Activated T-helper 1 cell treated with anti-CD3 and anti-CD28 coated beads, Interleukin-12 subunit alpha, Interleukin-12 subunit beta, Interleukin-2, Interleukin-4 antibody, amounts not matched to agents 30 ng/mL and 10 ng/mL and 1 ng/mL, durations not matched to agents 14 hours and 24 hours and 36 hours (primary cell): ENCODE data around the gene RTN4RL1. TPM values are rescaled to one million over a fixed set of nuclear protein-coding genes. Genes with fewer than 3 reads are reported as not detected.

Experiments
- DNase-seq: peaks from one replicate; pipeline ENCODE4 v3.0.0; 2021; ENCODE audit warnings: low spot score
- H3K27ac Mint-ChIP-seq: one replicate; pipeline ENCODE4 v1.8.0; 2021; ENCODE audit warnings: mild to moderate bottlenecking, mixed read lengths
- H3K27me3 Mint-ChIP-seq: one replicate; pipeline ENCODE4 v1.8.0; 2022; ENCODE audit warnings: mild to moderate bottlenecking, moderate library complexity, mixed read lengths; ENCODE audit not compliant: insufficient read depth
- H3K36me3 Mint-ChIP-seq: one replicate; pipeline ENCODE4 v1.8.0; 2021; ENCODE audit warnings: low read depth, mixed read lengths
- H3K4me1 Mint-ChIP-seq: one replicate; pipeline ENCODE4 v1.8.0; 2021; ENCODE audit warnings: low read depth, mixed read lengths
- H3K4me3 Mint-ChIP-seq: one replicate; pipeline ENCODE4 v1.8.0; 2021; ENCODE audit warnings: mild to moderate bottlenecking, moderate library complexity, mixed read lengths
- H3K9me3 Mint-ChIP-seq: one replicate; pipeline ENCODE4 v1.8.0; 2021; ENCODE audit warnings: mixed read lengths
- intact Hi-C: fragments of 100-400 bp; cut with micrococcal nuclease; formaldehyde crosslinking; loops from one replicate; pipeline ENCODE4 v1.15.1; 2024
- total RNA-seq: library from RNA; stranded (reverse); gene quantifications from 2 replicates; pipeline ENCODE4 v1.2.3, GENCODE V29; 2022

The RTN4RL1 gene
- total RNA-seq, 1 donor from 2014 or later, result 1.0 TPM

DNA sequence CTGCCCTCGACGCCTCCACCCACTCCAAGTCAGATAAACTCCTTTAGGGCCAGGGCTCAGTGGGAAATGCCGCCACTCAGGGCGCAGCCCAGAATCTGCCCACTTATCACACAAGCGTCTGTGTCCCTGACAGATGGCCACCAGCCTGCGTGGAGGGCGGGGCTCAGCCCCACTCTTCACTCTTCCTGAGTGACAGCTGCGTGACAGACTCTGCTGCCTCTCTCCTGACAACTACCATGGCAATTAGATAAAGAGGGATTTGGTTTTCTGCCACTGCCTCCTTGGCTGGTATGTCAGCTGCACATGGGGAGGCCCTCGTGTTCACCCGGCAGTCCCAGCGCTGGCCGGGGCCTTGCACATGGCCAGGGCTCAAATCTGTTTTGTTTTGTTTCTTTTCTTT lies 96.2 kb downstream of the RTN4RL1 start:
- Mint-ChIP-seq H3K9me3 (no peaks in the 10 kb centered on the region), H3K4me1 (no peaks in the 10 kb centered on the region), H3K36me3 (no peaks in the 10 kb centered on the region), H3K27ac (no peak overlapping the region), H3K4me3 (no peak overlapping the region), H3K27me3 (no peaks in the 10 kb centered on the region)
- DNase-seq, result no peak
- intact Hi-C loops, result loop anchor here (10.0 kb wide), 1 partner anchor 46 kb away; no protein-coding TSS in a partner anchor

DNA sequence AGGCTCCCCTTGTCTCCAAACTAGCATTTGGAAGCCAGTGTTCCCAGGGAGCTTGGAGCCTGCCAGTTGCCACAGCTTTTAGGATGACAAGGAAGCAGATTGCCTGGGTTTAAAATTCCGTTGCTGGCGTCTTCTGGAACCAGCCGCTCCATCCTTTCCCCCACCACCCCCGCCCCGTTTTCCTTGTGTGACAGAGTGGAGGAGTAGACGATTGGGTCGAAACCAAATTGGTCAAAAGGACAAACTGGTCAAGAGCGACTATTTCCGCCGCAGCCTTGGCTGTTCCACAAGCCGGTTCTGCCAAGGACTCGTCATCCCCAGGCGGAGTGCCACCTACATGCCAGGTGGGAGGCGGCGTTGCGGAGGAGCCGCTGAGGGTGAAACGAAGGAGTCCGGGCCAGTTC lies 104.2 kb downstream of the RTN4RL1 start:
- Mint-ChIP-seq H3K9me3 (no peaks in the 10 kb centered on the region), H3K4me1 (no peaks in the 10 kb centered on the region), H3K27me3 (peaks cover 1% of the 10 kb centered on the region), H3K36me3 (no peaks in the 10 kb centered on the region), H3K4me3 (no peak overlapping the region), H3K27ac (no peak overlapping the region)
- intact Hi-C loops, result loop anchor here (10.0 kb wide), 1 partner anchor 54 kb away; no protein-coding TSS in a partner anchor
- no peak for DNase-seq

DNA sequence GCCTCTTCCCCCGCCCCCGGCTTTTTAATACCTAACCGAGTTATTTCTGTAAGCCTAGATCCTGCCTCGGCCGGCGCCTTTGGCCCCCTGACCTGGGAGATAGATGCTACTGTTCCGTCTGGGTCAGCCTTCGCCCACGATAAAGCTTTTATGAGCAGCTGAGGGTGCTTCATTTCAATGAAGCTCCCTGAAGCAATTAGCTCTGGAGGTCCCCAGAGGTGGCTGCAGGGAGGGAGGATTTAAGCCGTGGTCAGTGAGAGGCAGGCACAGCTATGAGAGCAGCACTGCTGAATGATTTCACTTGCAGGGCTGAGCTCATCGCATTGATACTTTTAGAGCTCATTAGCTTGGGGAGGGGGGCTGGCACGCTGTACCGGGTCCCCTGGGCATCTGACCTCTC lies 105.9 kb downstream of the RTN4RL1 start:
- intact Hi-C loops, result no loop called here

DNA sequence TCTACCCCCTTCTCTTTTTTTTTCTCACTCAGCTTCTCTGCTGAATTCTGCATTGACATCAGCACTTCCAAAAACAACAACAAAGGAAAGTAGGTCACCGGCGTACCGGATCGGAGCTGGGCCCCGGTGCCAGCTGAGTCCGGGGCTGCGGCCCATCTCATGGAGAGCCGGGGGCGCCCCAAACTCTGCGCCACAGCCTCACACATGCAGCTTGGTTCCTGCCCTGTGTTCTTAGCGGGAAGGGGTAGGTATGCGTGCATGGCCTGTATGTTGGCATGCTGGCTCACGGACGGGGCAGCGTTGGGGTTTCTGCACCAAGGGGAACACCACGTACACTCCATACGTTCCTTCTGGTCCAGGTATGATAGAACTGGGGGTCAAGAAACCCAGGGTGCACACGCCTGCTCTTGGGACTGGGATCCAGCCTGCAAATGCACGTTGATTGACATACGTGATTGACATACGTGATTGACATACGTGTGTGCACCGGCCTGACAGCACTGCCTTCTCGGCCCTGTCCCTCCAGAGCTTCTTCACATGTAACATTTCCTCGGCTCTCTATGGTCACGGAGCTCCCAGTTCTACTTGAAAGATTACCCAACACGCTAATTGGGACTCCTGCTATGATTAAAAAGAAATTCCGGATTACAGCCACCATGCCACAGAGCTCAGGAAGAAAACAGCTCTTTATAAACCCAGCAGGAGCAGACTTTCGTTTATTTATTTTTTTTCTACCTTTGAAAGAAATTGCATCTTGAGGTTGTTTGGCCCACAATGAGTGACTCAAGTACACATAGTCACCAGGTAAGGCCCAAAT lies 106.6 kb downstream of the RTN4RL1 start:
- Mint-ChIP-seq H3K27ac (no peak overlapping the region), H3K4me1 (no peaks in the 10 kb centered on the region), H3K4me3 (no peak overlapping the region), H3K9me3 (no peaks in the 10 kb centered on the region), H3K36me3 (no peaks in the 10 kb centered on the region), H3K27me3 (peaks cover 7% of the 10 kb centered on the region)
- intact Hi-C loops, result no loop called here
- no peak for DNase-seq

More for the DNA sequence above, 105.9 kb downstream of the RTN4RL1 start:
- H3K36me3 Mint-ChIP-seq, result no peaks in the 10 kb centered on the region
- H3K27me3 Mint-ChIP-seq, result peaks cover 7% of the 10 kb centered on the region
- no peak overlapping the region for H3K4me3 Mint-ChIP-seq
- H3K9me3 Mint-ChIP-seq, result no peaks in the 10 kb centered on the region
- no peak overlapping the region for H3K27ac Mint-ChIP-seq
- no peak for DNase-seq
- H3K4me1 Mint-ChIP-seq, result no peaks in the 10 kb centered on the region

DNA sequence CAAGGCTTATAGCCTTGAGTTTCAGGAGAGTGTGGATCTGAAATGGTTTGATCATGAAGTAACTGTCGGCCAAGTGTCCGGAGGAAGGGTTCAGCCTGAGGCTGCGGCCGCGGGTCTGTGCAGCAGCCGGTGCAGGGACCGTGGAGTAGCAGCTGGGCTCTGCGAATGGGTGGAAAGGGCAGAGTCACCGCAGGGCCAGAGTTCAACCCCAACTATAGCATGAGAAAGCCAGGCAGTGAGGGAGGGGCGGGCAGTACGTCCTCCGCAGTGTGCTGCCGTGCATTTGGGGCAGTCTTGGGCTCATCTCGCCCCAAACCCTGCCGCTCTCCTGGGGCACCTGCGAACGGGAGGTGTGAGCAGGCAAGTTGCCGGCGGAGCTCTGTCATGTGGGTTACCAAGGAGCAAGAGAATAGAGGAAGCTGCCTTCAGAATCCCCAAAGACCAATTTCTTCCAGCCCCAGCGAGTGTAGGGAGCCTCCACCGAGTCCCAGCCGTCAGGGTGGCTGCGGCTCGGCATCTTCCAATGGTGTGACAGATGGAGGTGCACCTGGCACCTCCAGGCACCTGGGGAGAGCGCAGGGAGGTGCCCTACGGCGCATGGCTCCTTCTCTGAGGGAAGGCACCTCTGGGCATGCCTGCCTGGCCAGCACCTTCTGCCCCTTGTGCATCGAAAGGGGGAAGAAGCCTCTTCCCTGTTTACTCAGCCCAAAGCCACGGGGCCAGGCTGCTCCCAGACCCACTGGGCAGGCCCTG lies 108.0 kb downstream of the RTN4RL1 start:
- DNase-seq, result no peak
- Mint-ChIP-seq H3K9me3 (no peaks in the 10 kb centered on the region), H3K27me3 (peaks cover 12% of the 10 kb centered on the region), H3K4me1 (no peaks in the 10 kb centered on the region), H3K36me3 (no peaks in the 10 kb centered on the region), H3K27ac (no peak overlapping the region), H3K4me3 (no peak overlapping the region)
- intact Hi-C loops, result no loop called here

DNA sequence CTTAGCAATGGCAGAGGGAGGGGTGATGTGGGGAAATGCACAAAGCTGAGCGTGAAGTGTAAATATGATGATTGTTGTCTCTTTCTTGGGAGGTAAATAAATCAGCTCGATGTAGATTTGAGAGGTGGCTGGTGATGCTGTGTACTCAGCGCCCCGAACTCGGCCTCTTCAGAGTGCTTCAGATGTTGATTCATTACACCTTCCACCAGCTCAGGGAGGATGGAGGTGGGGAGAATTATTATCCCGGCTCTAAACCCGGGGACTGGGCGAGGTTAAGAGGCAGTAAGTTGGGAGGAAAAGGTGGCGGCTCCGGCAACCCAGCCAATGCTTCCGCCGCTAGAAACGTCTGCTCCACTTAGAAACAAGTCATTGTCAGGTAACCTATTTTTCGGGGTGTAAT lies 108.8 kb downstream of the RTN4RL1 start:
- Mint-ChIP-seq H3K36me3 (no peaks in the 10 kb centered on the region), H3K9me3 (no peaks in the 10 kb centered on the region)

DNA sequence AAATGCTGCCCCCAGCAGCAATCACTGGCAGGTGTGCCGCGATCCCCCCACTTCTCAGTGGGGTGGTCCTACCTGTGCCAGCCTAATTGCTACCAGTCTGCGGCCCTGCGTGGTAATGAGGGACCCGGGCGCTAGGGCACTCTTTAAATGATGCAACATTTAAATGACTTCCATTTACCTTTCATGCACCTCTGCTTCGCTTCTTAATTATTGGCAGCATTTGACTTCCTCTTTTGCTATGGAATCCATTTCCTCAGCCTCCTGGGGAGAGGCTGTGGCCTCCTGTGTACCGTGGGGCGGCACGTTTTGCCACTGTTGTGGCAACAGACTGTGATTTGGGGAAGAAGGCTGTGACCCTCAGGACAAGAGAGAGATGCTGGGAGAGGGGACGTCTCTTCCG lies 109.2 kb downstream of the RTN4RL1 start:
- H3K36me3 Mint-ChIP-seq, result no peaks in the 10 kb centered on the region

More for the DNA sequence above, 108.8 kb downstream of the RTN4RL1 start:
- intact Hi-C loops, result no loop called here
- H3K4me1 Mint-ChIP-seq, result no peaks in the 10 kb centered on the region
- DNase-seq, result no peak
- no peak overlapping the region for H3K4me3 Mint-ChIP-seq
- no peak overlapping the region for H3K27ac Mint-ChIP-seq
- peaks cover 18% of the 10 kb centered on the region for H3K27me3 Mint-ChIP-seq

DNA sequence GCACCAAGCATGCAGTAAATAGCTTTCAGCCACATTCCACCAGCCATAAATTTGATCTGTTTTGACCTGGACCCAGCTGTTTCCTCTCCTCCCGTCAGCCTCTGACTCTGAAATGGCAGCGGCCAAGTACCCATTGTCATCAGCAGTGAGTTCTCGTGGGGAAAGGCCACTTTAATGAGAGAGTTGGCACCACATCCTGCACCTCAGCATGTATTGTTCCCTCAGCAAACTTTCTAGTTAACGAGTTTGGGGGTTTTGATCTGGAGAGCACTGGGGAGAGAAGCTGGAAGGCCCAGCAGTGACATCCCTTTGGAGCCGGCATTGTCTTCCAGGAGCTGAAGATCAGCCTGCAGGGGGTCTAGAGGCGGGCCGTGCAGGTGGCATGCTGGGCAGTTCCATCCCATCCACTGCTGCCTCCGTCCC lies 110.5 kb downstream of the RTN4RL1 start:
- no peak for DNase-seq
- Mint-ChIP-seq H3K9me3 (no peaks in the 10 kb centered on the region), H3K27ac (no peak overlapping the region), H3K36me3 (no peaks in the 10 kb centered on the region), H3K4me1 (no peaks in the 10 kb centered on the region), H3K27me3 (peaks cover 25% of the 10 kb centered on the region), H3K4me3 (no peak overlapping the region)
- intact Hi-C loops, result no loop called here

More for the DNA sequence above, 109.2 kb downstream of the RTN4RL1 start:
- H3K27ac Mint-ChIP-seq, result no peak overlapping the region
- H3K4me1 Mint-ChIP-seq, result no peaks in the 10 kb centered on the region
- H3K4me3 Mint-ChIP-seq, result no peak overlapping the region
- no peak for DNase-seq
- H3K9me3 Mint-ChIP-seq, result no peaks in the 10 kb centered on the region
- intact Hi-C loops, result no loop called here
- H3K27me3 Mint-ChIP-seq, result peaks cover 19% of the 10 kb centered on the region

DNA sequence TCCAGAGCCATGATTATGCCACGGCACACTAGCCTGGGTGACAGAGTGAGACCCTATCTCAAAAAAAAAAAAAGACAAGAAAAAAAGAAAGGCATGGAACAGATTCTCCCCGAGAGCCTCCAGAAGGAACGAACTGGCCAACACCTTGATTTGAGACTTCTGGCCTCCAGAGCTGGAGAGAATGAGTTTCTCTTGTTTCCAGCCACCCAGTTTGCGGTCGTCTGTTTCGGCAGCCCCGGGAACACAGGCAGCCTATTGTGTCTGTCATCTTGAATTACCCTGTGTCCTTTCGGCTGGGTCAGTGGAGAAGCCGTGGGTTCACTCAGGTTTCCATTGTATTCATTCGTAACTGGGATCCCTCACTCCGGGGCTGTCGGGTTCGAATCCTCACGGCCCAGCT lies 111.4 kb downstream of the RTN4RL1 start:
- intact Hi-C loops, result no loop called here
- Mint-ChIP-seq H3K4me1 (no peaks in the 10 kb centered on the region), H3K36me3 (no peaks in the 10 kb centered on the region), H3K27me3 (peaks cover 29% of the 10 kb centered on the region), H3K4me3 (no peak overlapping the region), H3K27ac (no peak overlapping the region), H3K9me3 (no peaks in the 10 kb centered on the region)
- DNase-seq, result no peak

DNA sequence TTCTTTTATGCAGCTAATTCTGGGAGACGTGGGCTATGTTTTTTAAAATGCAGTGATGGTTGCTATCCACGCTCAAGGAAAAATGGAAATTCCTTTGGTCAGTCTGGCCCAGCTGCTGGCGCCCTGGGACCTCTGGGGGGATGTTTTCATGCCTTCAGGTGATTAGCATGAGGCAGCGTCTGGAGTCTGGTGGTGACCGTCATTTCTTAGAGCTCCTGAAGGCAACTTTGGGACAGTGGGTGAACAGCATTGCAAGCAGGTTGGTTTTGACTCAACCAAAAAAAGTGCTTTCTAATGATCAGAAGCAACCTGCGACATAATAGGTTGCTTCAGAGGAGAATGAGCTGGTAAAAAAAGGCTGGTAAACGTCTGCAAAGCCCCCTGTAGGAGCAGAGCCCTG lies 113.0 kb downstream of the RTN4RL1 start:
- H3K27ac Mint-ChIP-seq, result no peak overlapping the region
- H3K4me1 Mint-ChIP-seq, result no peaks in the 10 kb centered on the region
- peaks cover 39% of the 10 kb centered on the region for H3K27me3 Mint-ChIP-seq
- H3K4me3 Mint-ChIP-seq, result no peak overlapping the region
- H3K36me3 Mint-ChIP-seq, result no peaks in the 10 kb centered on the region
- H3K9me3 Mint-ChIP-seq, result no peaks in the 10 kb centered on the region
- DNase-seq, result no peak
- intact Hi-C loops, result no loop called here

DNA sequence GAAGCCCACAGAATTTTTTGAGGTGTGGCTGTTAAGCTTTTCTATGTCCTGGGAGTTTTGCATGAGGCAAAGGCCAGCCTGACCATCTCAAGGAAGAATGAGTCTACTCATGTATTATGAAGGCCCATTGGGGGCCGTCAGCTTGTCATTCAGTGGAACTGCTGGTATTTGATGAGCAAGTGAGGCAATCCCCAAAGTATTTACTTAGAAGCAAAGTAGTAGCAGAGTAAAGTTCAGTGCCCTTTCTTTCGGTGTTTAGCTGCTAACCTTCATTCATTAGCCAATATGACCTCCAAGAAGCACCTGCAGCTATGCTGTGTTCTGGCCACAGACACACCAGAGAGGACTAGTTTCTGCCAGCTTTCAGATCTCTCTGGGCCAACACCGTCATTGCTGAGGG lies 115.1 kb downstream of the RTN4RL1 start:
- no peaks in the 10 kb centered on the region for H3K4me1 Mint-ChIP-seq
- H3K4me3 Mint-ChIP-seq, result no peak overlapping the region
- no peak overlapping the region for H3K27ac Mint-ChIP-seq
- no peaks in the 10 kb centered on the region for H3K9me3 Mint-ChIP-seq
- intact Hi-C loops, result loop anchor here (10.0 kb wide), 2 partner anchors 355 to 445 kb away; no protein-coding TSS in a partner anchor
- H3K36me3 Mint-ChIP-seq, result no peaks in the 10 kb centered on the region
- DNase-seq, result no peak
- peaks cover 50% of the 10 kb centered on the region for H3K27me3 Mint-ChIP-seq

DNA sequence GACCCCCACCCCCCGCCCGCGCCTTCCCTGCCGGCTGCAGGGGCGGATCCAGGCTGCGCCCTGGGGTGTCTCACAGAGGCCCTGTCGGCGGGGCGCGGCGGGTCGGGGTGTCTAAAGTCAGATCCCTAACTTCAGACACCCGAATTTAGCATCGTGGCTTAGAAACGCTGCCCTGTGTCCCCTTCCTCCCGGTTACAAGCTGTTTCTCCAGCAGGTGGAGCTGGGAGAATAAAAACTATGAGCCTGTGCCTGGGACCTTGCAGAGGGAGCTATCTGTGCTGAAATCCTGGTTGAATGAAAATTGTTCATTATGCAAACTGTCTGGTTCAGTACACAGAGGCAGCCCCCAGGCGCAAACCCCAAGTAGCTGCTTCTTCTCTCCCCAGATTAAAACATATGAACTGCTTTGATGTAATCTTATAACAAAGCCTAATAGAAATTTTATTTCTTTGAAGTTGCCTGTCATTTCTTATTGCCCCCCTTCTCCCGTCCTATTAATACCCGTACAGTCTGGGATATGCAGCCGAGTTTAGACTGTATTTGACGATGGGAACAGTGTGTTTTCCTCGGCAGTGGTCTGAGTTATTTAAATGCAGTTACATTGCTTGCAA lies 116.3 kb downstream of the RTN4RL1 start:
- Mint-ChIP-seq H3K4me1 (no peaks in the 10 kb centered on the region), H3K4me3 (peak overlapping the region; percentile 50), H3K27ac (no peak overlapping the region), H3K27me3 (peaks cover 61% of the 10 kb centered on the region), H3K9me3 (no peaks in the 10 kb centered on the region), H3K36me3 (no peaks in the 10 kb centered on the region)
- intact Hi-C loops, result loop anchor here (1.0 to 10.0 kb wide), 5 partner anchors 116 to 446 kb away; partner anchors contain the start of genes DPH1, OVCA2 and RTN4RL1
- peak; percentile 32 for DNase-seq
